Activated CD4-positive, alpha-beta T cell treated with anti-CD3 and anti-CD28 coated beads, Interleukin-2, Interleukin-6, amounts not matched to agents 100 ng/mL and 50 ng/mL, durations not matched to agents 16 hours and 8 hours (primary cell): ENCODE measurements around the gene BCL2L11.

Source experiments
- DNase-seq: peaks from one replicate; pipeline ENCODE4 v3.0.0-alpha.2; 2020

BCL2L11 gene

DNA sequence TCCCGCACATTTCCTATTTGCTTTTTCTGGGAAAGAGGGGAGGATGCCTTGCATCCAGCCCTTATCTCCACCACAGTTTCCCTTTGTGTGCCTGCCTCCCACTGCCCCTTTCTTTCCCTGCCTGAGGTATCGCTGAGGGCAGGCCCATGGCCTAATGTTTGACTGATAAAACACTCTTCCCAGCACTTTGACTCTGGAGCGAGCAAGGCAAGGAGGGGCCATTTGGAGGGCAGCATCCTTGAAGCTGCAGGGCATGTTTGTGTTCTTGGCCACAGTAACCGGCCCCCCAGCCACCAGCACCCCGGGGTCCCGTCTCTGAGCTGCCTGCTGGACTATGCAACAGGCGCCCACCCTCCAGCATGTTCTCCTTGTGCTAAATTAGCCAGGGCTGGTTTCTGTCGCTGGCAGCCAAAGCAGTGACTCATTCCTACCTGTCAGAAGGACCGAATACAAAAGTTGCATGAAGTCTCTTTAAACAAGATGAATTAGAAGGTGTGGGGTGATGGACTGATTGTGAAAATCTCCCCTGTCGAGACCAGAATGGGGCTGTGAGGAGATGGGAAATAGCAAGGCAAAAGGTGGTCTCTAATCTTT, 50.7 kb downstream of the BCL2L11 start:
- DNase-seq, result no peak

DNA sequence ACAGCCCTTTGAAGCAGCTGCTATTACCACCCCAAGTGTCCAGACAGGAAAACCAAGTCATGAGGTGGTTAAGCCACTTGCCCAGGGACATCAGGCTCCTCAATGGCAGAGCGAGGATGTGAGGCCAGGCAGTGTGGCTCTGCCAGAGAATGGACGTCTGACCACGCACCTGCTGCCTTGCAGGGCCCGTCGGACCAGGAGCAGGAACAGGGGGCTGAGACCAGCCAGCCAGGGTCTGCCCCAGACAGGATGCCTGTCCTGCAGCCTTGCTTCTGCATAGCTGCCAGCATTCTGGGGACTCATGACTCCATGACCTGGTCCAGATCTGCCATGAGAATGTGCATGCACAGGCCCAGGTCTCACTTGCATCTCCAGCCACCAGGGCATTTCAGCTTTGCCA, 52.0 kb downstream of the BCL2L11 start:
- no peak for DNase-seq

DNA sequence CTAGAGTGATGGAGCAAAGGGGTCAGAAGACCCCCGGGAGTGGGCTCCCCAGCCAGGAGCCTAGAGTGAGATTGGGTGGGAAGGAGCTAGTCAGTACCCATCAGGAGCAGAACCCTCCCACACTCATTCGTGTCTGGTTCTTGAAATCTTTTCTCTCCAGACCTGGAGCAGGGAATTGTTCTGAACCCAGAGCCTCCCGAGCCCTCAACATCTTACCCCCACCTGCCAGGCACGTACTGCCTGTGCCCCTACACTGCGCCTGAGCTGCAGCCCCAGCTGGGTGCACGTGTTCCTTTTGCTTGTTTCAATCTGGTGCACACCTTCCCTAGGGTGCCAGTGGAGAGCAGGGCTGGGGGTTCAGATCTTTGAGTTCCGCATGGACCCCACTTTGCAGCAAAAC, 52.6 kb downstream of the BCL2L11 start:
- no peak for DNase-seq

DNA sequence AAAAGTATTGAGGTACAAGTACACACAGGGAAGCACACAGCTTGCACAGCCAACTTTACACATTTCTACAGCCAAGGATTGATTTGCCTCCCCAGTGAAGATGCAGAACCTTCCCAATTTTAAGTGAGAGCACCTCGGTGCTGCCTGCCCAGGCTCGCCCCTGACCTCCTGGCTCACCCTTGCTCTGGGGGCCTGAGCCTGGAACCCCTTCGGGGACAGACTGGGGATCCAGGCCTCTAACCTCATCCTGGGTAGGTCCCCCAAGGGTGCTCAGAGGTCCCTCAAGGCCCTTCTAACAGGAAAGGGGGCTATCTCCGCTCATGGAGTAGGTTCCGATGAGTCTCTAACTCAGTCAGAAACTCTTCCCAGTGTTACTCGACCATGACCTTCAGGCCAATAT, 53.1 kb downstream of the BCL2L11 start:
- DNase-seq, result no peak

DNA sequence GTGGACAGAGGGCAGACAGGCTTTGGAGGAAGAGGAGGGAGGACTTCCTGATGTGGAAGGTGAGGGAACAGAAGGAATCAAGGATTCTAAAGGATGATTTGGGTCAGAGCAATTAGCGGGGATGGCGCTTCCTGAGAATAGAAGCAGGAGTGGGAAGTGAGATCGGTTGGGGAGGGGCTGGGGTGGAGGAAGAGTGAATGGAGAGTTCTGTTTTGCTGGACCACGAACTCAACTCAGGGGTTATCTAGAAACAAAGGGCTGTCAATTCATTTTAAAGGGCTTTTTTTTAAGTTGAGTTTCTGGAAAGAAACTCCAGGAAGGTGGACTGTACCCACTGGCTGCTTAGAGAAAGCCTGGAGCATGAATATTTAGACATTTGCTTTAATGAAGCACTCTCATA, 54.9 kb downstream of the BCL2L11 start:
- no peak for DNase-seq

DNA sequence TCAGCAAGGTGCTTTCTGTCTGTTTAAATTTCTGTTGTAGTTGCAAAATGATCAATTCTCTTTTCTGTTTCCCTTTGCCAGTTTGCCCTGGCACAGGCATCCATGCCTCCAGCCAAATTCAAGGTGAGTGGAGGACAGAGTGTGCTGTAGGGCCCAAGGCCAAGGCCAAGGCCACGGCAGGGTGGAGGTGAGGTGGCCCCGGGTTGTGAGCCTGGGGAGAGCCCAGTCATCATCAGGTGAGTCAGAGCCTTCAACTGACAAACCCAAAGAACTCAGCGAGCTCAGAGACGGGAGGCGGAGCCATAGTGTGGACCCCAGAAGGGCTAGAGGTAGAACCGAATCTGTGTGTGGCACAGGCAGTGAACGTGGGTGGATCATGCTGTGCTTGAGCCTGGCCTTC, 55.7 kb downstream of the BCL2L11 start:
- DNase-seq, result no peak

DNA sequence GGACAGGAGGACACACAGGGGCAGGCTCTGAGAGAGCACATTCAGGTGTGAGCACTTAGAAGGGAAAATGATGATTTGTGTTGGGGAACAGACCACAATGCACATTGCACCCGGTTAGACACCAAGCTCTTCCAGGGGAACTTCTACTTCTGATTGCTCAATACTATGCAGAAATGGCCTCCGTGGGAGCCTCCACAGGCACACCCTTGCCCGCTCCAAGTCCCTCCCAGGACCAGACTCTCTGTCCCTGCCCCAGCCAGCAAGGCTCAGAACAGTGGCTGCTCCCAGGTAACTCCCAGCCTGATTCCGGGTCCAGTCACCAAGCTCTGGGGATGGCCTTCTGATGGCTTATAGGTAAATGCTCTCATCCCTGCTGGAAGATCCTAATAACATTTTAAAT, 56.2 kb downstream of the BCL2L11 start:
- DNase-seq, result no peak

DNA sequence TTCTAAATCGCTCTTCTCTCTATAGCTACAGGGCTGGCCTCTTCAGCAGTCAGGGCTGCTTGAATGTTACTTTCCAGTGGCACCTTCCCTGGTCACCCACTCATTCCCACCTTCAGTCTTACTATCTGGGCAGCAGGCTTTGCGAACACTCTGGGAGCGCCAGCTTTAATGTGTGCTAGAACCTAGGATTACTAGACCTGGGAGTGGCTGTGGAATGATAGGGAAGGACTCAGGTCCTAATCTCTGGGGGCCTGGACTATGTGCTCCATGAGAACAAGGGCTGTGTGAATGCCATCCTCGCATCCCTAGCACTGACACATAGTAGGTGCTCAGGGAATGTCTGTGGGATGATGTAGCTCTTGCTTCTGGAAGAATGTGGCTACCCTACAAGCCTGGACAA, 57.6 kb downstream of the BCL2L11 start:
- no peak for DNase-seq

DNA sequence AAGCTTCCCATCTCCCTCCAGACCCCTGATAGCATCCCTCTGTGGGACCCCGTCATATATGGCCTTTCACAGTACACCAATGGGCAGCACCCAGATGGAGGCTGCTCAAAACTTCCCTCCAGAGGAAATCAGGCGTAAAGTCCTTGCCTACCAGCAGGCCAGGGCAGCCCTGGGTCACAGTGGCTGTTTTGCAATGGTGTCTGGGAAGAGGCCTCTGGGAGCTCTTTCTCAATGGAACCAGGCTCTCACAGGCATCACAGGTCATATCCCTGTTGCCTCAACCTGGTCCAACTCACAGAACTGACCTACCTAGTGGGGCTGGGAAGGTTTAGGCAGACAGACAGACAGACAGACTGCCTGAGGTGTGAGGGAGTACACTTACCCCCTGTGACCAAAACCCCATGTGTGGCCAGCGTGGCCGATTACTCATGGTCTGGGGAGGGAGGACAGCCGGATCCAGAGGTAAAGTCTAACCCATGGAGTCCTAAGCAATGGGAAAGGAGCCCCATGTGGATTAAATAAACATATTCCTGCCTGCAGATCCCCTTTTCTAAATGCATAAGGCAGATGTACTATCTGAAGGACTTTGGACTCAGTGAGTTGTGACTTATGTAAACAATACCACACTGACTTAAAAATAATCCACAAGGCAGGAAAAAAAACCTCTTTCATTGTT, 58.2 kb downstream of the BCL2L11 start:
- no peak for DNase-seq

DNA sequence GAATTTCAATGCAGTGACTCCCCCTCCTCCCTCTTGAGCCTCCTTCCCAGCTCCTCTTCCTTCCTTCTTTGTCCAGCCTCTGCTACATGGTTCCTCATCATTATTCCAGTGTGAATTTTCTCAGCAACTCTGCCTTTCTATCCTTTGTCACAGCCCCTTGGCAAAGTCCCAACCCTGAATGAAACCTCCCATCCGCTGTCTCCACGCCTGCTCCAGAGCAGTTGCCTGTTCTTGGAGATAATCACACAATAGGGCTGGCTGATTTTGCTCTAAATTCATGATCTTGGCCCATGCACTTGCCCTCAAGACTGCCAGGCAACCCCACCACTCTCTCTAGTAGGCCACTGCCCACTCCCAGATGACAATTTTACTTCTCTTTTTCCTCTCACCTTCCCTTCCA, 61.4 kb downstream of the BCL2L11 start:
- DNase-seq, result no peak

DNA sequence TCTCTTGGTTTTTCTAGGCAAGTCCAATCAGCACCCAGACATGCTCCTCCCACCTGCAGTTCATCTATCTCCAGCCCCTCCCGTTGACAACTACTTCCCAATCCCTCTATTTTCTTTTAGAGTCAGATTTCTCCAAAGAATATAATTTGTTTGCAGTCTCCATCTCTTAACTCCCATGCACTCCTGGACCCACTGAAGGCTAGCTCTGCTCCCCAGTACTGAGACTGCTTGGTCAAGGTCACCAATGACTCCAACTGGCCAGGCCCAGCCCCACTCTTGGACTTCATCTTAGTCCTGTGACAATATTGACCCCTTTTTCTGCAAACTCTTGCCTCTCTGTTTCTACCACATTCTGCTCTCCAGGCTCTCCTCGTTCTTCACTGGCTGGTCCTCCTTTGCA, 62.0 kb downstream of the BCL2L11 start:
- no peak for DNase-seq

DNA sequence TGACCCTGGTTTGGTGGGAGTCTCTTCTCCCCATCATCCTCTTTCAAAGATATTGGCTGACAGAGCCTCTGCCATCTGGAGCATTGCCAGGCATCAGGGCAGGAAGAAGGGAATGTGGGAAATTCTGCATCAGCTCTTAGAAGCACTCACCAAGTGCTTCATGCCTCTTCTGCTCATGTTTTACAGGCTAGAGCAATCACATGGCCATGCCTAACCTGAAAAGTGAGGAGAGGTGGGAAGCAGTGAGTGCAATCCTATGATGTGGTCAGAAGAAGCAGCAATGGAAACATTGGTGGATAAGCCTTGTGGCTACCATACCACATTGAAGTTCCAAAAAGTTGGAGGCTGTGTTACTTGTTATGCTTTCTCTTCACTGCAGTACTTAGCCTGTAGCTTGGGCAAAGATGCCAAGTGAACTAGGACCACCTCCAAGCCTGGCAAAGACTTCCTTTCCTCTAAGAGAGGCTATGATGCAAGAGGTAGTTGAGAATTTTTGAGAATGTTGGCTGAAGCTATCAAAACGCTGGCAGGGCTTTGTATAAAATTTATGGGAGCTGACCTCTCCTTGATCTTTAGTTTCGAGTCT, 64.1 kb downstream of the BCL2L11 start:
- no peak for DNase-seq

DNA sequence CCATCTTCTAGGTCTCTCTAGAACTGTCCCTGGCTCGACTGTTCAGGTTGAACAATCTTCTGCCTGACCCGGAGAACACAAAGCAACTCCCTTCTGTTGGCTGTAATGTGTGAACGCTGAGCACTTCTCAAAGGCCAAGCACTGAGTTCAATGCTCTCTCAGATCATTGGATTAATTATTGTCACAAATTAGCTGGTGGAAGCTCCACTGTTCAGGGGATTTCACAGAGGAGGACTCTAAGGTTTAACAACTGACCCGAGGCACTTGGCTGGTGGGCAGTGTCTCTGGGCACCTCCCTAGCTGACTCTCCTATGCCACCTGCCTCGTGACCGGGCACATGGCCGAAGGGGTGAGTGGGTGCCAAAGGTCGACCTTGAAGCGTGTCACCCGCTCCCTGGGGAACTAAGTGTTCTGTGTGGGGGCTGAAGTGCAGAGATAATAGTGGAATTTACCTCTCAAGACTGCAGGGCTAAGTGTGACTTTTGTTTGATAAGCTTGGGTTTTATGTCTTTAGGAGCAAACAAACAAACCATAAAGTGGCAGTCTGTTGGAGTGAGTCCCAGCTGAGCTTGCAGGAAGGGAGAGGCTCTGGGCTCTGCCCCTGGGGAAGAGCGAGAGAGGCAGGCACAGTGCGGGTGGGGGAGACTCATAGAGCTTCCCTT, 64.8 kb downstream of the BCL2L11 start:
- no peak for DNase-seq

DNA sequence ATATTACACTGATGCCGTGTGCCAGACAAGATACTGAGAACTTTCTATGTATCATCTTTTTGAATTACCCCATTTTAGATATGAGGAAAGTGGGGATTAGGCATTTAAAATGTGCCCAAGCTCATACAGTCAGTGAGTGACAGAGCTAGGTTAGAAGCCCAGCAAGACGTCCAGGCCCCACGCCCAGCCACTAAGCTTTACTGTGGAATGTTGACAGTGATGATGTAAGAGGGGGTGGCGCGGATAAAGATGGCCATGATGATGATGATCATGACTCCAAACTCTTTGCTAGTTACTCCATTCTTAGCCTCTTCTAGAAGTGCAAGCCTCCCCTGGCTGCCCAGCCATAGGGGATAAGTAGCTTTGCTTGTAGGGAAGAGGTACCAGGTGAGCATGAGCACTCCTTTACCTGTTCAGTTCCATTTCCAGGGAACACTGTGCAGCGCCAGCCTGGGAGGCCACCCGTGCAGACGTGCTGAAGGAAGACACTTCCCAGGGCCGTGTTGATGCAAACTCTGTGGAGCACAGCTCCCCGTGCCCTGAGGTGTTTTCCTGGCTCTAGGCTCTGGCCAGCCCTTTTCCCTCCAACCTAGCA, 65.5 kb downstream of the BCL2L11 start:
- DNase-seq, result no peak

DNA sequence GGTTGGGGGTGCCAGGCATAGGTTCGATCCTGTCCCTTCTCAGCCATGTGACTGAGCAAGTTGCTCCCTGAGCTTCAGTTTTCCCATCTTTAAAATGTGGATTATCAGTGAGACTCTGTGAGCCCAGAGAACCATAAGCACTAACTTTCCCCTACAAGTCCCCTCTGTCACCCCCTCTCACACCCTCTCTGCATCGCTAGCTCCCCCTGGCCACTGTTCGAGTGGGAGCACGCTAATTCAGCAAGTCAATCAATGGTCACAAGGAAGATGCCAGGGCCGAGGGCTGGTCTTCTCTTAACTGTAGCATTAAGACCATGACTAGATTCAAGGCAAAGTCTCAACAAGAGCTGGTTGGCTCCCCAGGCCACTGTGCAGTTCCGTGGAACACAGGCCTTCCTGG, 66.2 kb downstream of the BCL2L11 start:
- no peak for DNase-seq

DNA sequence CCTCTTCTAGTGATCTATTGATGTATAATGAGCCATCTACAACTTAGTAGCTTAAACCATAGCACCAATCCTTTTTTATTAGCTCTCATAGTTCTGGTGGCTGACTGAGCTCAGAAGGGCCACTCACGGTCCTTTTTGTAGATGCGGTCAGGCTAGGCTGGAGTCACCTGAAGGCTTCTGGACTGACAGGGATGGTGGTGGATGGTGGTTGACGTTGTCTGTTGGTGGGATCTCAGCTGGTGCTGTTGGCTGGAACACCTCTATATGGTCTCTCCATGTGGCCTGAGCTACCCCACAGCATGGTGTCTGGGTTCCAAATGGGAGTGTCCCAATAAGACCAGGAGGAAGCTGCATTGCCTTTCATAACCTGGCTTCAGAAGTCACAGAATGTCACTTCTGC, 68.0 kb downstream of the BCL2L11 start:
- no peak for DNase-seq

DNA sequence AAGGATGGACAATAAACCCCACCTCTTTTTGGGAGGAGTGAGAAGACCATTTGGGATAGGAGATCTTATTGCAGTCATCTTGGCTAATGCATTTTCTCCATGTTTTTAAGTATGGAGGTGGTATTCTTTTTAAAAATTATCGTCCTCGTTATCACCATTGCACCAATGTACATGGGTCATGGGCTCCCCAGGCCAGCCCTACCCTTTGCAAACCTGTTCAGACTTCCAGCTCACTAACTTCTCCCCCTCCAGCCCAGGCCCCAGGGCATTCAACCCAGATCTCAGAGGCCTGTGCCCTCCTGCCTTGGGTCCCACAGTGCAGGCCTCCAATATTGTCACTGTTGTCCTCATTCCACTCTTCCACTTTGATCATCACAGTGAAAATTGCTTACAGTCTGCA, 68.4 kb downstream of the BCL2L11 start:
- DNase-seq, result no peak

DNA sequence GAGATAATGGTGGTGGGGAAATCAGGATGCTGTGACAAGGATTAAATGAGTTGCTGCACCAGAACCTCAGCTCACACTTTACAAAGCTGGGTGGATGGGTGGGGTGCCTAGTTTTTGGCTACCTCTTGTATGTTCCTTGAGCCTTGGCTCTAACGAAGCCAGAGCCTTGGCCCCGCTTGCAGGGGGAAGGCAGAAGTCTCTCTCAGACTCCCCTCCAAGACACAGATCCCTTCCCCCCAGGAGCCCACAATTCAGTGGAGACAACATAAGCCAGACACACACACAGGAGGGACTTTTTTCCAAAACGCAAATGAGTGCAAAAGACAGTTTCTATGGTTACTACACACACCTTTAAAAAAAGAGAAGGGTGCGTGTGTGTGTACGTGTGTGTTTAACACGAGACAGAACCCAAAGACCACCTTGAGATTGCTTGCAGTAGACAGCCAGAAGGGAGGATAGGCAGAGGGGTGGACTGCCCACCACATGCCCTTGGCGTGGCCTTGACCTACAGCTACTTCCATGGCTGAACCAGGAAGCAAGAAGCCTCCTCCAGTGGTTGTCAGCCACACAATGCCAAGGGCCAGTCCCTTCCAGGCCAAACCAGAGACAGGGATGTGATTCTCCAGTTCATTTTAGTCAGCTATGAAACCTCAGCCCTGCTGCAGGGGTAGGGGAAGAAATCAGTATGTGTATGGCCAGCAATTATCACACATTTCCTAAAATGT, 70.3 kb downstream of the BCL2L11 start:
- no peak for DNase-seq

DNA sequence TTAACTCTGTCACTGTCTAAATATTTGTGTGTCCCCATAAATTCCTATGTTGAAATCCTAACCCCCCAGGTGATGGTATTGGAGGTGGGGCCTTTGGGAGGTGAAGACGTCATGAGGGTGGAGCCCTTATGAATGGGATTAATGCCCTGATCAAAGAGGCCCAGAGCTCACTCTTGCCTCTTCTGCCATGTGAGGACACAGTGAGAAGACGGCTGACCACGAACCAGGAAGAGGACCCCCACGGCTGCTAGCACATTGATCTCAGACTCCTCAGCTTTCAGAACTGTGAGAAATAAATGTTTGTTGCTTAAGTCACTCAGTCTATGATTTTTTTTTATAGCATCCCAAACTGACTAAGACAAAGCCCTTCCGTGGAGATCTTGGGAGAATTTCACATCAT, 71.2 kb downstream of the BCL2L11 start:
- DNase-seq, result no peak

DNA sequence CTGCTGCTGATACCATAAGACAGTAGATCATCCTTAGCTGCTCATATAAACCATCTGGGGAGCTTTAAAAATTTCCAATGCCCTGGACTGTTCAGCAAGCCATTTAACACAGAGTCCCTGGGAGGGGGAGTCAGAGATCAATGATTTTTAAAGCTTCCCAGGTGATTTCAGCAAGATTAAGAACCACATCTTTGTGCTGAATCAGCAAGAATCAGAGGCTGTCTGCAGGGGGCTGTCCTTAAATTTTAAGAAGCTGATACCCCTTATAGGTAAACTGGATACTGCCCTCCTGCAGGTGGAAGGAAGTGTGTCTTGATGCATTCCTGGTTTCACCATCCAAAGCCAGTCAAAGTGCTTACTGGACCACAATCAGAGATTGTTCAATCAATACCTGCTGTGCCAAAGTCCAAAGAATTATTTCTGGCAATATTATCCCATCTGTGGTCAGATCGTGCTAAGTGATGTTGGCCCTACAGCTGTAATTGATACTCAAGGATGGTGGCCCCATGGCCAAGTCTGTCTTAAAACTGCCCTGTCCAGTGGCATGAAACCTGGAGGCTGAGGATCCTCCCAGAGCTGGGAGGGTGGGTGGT, 72.2 kb downstream of the BCL2L11 start:
- DNase-seq, result no peak

DNA sequence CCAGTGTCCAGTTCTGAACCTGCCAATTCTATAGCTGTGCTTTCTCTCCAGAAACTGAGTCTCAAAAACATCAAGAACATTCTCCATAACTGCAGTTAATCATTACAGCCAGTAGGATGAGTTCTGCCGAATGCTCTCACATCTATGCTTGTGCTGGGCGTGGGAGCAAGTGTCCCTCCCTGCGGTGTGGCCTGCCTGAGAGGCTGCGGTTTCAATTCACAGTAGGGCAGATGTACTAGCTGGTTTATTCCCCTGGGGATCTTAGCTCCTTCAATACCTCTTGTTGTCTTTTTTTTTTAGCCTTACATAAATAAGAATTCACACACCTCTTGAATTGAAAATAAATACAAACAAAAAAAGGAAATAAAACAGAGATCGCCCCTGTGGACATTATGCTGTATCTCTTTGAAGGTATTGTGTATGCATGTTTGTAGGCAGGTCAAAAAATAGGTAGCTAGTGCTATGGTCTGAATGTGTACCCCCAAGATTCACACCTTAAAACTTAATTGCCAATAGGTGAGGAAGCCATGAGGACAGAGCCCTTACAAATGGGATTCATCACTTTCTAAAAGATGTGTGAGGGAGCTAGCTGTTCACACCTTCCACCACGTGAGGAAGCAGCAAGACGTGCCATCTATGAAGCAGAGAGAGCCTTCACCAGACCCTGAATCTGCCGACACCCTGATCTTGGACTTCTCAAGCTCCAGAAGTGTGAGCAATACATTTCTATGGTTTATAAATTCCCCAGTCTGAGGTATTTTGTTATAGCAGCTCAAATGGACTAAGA, 74.3 kb downstream of the BCL2L11 start:
- no peak for DNase-seq

DNA sequence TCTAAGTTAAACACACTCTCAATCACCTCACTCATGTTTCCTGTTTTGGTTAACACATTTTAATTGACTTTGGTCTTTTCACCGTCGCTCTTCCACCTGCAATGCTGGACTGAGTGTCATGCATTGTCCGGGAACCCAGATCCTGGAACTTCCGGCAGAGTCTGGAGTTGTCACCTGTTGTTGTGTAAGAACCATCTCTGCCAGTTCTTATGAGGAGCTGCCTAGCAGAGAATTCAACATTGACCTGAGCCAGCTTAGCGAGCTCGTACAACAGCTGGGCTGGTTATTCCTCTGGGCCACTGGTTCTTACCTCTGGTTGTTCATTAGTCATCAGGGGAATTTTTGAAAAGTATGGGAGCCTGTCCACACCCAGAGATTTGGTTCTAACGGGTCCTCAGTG, 75.7 kb downstream of the BCL2L11 start:
- DNase-seq, result no peak
